Adrenal gland (tissue), 5 donors: ENCODE data around the gene LEF1.

Experiments
- POLR2A ChIP-seq, 2 donors: fragments of 450-650 bp; IDR thresholded peaks; one replicate each; pipeline ENCODE4 v1.6.1; 2017; ENCODE audit warnings: antibody characterized with exemption in 2 of 2, mild to moderate bottlenecking in 2 of 2, moderate library complexity in 1 of 2
- TF ChIP-seq, protein P1 (sequence below), 6 experiments: fragments of 450-650 bp in 4 of 6; fragments of 200-600 bp in 2 of 6; sonication (generic) in 1 of 6; IDR thresholded peaks; 1 replicate in 5 of 6; 2 replicates in 1 of 6; pipeline versions ENCODE4 v1.5.1 to v1.8.0; 2016 to 2021; ENCODE audit warnings: antibody characterized with exemption in 6 of 6, mild to moderate bottlenecking in 2 of 6, moderate library complexity in 1 of 6
- donor health status: DM: no; HTN: no; CAD: no.

DNA sequence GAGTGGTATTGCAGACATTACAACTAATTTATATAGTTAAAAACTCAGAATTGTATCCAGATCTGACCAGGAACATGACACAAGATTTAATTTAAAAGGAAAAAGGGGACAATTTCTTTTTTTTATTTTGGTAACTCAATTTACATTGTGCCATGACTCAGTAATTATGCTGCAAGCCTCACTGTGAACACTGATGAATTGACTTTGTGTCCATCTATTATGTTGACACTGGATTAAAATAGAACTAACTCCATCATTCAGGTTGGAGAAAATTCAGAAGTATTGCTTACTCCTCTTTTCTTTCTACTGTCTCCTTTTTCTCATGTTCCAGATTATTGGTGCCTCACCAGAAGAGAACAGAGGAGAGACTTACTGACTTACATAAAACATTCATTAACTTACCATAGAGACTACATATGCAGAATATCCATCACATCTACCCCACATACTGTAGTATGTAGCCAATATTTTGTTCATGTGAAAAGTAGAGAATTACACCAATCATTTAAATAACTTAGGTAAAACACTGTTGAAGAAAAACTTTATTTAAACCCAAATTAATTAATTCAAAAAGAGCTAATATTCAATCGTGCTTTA lies 15.8 kb upstream of the LEF1 start:
- TF ChIP-seq, protein P1, sequence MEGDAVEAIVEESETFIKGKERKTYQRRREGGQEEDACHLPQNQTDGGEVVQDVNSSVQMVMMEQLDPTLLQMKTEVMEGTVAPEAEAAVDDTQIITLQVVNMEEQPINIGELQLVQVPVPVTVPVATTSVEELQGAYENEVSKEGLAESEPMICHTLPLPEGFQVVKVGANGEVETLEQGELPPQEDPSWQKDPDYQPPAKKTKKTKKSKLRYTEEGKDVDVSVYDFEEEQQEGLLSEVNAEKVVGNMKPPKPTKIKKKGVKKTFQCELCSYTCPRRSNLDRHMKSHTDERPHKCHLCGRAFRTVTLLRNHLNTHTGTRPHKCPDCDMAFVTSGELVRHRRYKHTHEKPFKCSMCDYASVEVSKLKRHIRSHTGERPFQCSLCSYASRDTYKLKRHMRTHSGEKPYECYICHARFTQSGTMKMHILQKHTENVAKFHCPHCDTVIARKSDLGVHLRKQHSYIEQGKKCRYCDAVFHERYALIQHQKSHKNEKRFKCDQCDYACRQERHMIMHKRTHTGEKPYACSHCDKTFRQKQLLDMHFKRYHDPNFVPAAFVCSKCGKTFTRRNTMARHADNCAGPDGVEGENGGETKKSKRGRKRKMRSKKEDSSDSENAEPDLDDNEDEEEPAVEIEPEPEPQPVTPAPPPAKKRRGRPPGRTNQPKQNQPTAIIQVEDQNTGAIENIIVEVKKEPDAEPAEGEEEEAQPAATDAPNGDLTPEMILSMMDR (IDR thresholded peaks at IDR 0.05): no peak
- no peak for TF ChIP-seq POLR2A (IDR thresholded peaks at IDR 0.05)
